ENCODE results near the gene NUMB. TPM values are rescaled to one million over a fixed set of nuclear protein-coding genes. Genes with fewer than 3 reads are reported as not detected.

Gene NUMB
- total RNA-seq, 1 experiment from 2014 or later: 46.5 TPM

DNA sequence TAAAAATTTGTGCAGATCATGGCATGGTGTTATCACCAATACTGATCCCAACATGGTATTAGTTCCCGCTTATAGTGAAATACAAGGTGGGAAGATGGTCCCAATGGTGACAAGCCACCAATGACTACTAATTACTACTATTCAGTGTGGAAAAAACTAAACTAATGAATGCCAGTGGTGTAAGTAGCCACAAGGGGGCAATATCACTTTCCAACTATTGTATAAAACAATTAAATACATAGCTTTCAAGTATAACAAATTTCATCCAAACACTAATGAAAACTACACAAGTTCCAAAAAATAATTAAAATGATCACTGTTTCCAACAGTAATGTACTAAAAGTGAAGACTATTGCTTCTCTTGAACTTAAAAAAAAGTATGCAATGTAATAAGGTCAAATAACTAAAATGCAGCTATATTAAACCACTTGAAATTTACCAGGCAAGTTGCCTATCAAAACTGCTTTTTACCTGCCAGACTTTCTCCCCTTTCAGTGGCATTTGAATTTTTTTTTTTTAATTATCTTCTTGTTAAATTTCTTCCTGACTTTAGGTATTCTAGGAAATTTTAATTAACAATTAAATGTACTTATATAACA lies 163.0 kb downstream of the NUMB start:
- no peak overlapping the region for H3K27ac ChIP-seq (ENCODE audit: insufficient read length, low read depth, low read length)
- H3K9ac ChIP-seq (ENCODE audit: extremely low read depth, insufficient read length, low read length): no peak overlapping the region

More for the DNA sequence above, 163.0 kb downstream of the NUMB start:
- H3K27ac Mint-ChIP-seq: no peak overlapping the region
- H3K27me3 Mint-ChIP-seq (ENCODE audit: low read depth): no peaks in the 10 kb centered on the region
- no peak for DNase-seq
- TF ChIP-seq, protein P1, sequence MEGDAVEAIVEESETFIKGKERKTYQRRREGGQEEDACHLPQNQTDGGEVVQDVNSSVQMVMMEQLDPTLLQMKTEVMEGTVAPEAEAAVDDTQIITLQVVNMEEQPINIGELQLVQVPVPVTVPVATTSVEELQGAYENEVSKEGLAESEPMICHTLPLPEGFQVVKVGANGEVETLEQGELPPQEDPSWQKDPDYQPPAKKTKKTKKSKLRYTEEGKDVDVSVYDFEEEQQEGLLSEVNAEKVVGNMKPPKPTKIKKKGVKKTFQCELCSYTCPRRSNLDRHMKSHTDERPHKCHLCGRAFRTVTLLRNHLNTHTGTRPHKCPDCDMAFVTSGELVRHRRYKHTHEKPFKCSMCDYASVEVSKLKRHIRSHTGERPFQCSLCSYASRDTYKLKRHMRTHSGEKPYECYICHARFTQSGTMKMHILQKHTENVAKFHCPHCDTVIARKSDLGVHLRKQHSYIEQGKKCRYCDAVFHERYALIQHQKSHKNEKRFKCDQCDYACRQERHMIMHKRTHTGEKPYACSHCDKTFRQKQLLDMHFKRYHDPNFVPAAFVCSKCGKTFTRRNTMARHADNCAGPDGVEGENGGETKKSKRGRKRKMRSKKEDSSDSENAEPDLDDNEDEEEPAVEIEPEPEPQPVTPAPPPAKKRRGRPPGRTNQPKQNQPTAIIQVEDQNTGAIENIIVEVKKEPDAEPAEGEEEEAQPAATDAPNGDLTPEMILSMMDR (conservative IDR thresholded peaks at IDR 0.05): peak; percentile 89
- no peak overlapping the region for H2AK5ac ChIP-seq (ENCODE audit: insufficient read length, low read length)
- no peaks in the 10 kb centered on the region for H3K9me3 Mint-ChIP-seq
- H3K23me2 ChIP-seq (ENCODE audit: insufficient read length, low read depth, low read length, poor library complexity, severe bottlenecking): no peaks in the 10 kb centered on the region
- no peak overlapping the region for H2BK12ac ChIP-seq (ENCODE audit: insufficient read length, low read depth, low read length)
- no peak overlapping the region for H4K8ac ChIP-seq (replicated peaks; ENCODE audit: insufficient read length, low read depth, low read length)
- no peak overlapping the region for H2BK20ac ChIP-seq (ENCODE audit: low read depth, low read length, poor library complexity, severe bottlenecking)
- no peak overlapping the region for H3K23ac ChIP-seq (ENCODE audit: insufficient read length, low read depth, low read length)
- no peak overlapping the region for H3K14ac ChIP-seq (ENCODE audit: insufficient read depth, low read length)
- no peak overlapping the region for H2BK120ac ChIP-seq (ENCODE audit: low read depth, low read length, poor library complexity, severe bottlenecking)
- H3K27me3 ChIP-seq (ENCODE audit: insufficient read depth, low read length): no peaks in the 10 kb centered on the region
- no peaks in the 10 kb centered on the region for H4K20me1 ChIP-seq (ENCODE audit: control insufficient read depth, insufficient read depth, insufficient read length)
- H3K4me3 Mint-ChIP-seq: no peak overlapping the region
- peaks cover 6 to 32% (median 12%) of the 10 kb centered on the region in 3 experiments; a peak in 5 of 7 replicates for H3K36me3 Mint-ChIP-seq (ENCODE audit: insufficient read depth in 1 of 3, low read depth in 3 of 3)
- H3K4ac ChIP-seq (ENCODE audit: low read depth, low read length): no peak overlapping the region
- H3K4me2 ChIP-seq (ENCODE audit: insufficient read depth, insufficient read length, low read length): no peak overlapping the region
- H3K4me1 Mint-ChIP-seq: peaks cover 8 to 10% of the 10 kb centered on the region in 2 experiments
- H3K56ac ChIP-seq (ENCODE audit: insufficient read length, low read depth, low read length): no peak overlapping the region
- no CpG with 5 or more reads among the region's 1 CpG for WGBS (ENCODE audit: extremely low coverage, insufficient read length, low lambda C conversion rate)
- no peak overlapping the region for H4K91ac ChIP-seq (ENCODE audit: insufficient read length, low read depth, low read length)
- no peak overlapping the region for H2BK5ac ChIP-seq (ENCODE audit: insufficient read length, low read length)
- H3K9me3 ChIP-seq (ENCODE audit: control insufficient read depth, low read depth, low read length): no peaks in the 10 kb centered on the region
- H3K79me2 ChIP-seq (ENCODE audit: insufficient read depth, low read length): no peaks in the 10 kb centered on the region
- peaks cover under 1% of the 10 kb centered on the region; the same call in 1 of the 2 replicates for H3K4me1 ChIP-seq (ENCODE audit: insufficient read depth, low read length)
- no peaks in the 10 kb centered on the region for H3K79me1 ChIP-seq (ENCODE audit: insufficient read depth, low read depth, low read length, poor library complexity, severe bottlenecking)
- no peak overlapping the region for H4K5ac ChIP-seq (ENCODE audit: insufficient read length, low read depth, low read length)
- no peak overlapping the region for H2AFZ ChIP-seq (ENCODE audit: low read length)
- no peak overlapping the region for H3T11ph ChIP-seq (ENCODE audit: low read length)
- H2BK15ac ChIP-seq (ENCODE audit: low read depth, low read length): no peak overlapping the region
- H3K18ac ChIP-seq (ENCODE audit: insufficient read length, low read depth, low read length): no peak overlapping the region
